ENCODE results near the gene DONSON. TPM values are rescaled to one million over a fixed set of nuclear protein-coding genes. Genes with fewer than 3 reads are reported as not detected.
"Not testable (repeated sequence)": the region's sequence is repeated elsewhere in the genome, so short reads cannot be mapped to it uniquely, and the experiment has no call there.

DONSON gene
- total RNA-seq, 4 donors from 2014 or later: 3.5 to 11.2 (median 5.2) TPM

- H3K9me3 ChIP-seq: no peaks in the 10 kb centered on the region
- H3K27ac ChIP-seq (replicated peaks in 1 of 4): peak overlapping the region in 1 of 4 donors; percentile 33
- no peak for DNase-seq (ENCODE audit: extremely low spot score)
- 83% methylated on average over 7 of the region's 7 CpGs for WGBS
- no peak for TF ChIP-seq EP300 (IDR thresholded peaks at IDR 0.05)
- TF ChIP-seq CTCF (IDR thresholded peaks at IDR 0.05): no peak
- TF ChIP-seq POLR2AphosphoS5 (IDR thresholded peaks at IDR 0.05): peak in 1 of 2 donors; percentile 21
- TF ChIP-seq POLR2A (IDR thresholded peaks at IDR 0.05; ENCODE audit: low read depth): no peak
- intact Hi-C loops (cut with DNase I): no loop called here
- H3K36me3 ChIP-seq: peaks cover 17 to 48% (median 38%) of the 10 kb centered on the region in 4 donors
- no peaks in the 10 kb centered on the region for H3K27me3 ChIP-seq
- no peak overlapping the region for H3K4me3 ChIP-seq
- H3K4me1 ChIP-seq: peaks cover 0 to 20% (median 16%) of the 10 kb centered on the region in 4 donors
Observed at GRCh38 chr21:33578959-33579542, 9.4 kb downstream of the DONSON start.

GRCh38 chr21:33578214-33578613 is 10.3 kb downstream of the DONSON start:
- WGBS: 72% methylated on average over 2 of the region's 2 CpGs
- no peak for TF ChIP-seq POLR2AphosphoS5 (IDR thresholded peaks at IDR 0.05)
- TF ChIP-seq CTCF (IDR thresholded peaks at IDR 0.05): no peak
- TF ChIP-seq EP300 (IDR thresholded peaks at IDR 0.05): no peak
- no peak for TF ChIP-seq POLR2A (IDR thresholded peaks at IDR 0.05; ENCODE audit: low read depth)
- H3K9me3 ChIP-seq: no peaks in the 10 kb centered on the region

GRCh38 chr21:33576741-33577141 is 11.7 kb downstream of the DONSON start:
- intact Hi-C loops (cut with DNase I); H3K4me3 ChIP-seq; H3K9me3 ChIP-seq; H3K27me3 ChIP-seq; H3K27ac ChIP-seq (replicated peaks in 1 of 4); DNase-seq (ENCODE audit: extremely low spot score): not testable (repeated sequence)
- WGBS: 58% methylated on average over 2 of the region's 2 CpGs
- H3K36me3 ChIP-seq: peaks cover 17 to 71% (median 50%) of the 10 kb centered on the region in 4 donors
- H3K4me1 ChIP-seq: peaks cover 5 to 42% (median 38%) of the 10 kb centered on the region in 4 donors

More at GRCh38 chr21:33578214-33578613, 10.3 kb downstream of the DONSON start:
- Histone ChIP-seq H3K4me3 (no peak overlapping the region), H3K4me1 (peaks cover 0 to 28% (median 24%) of the 10 kb centered on the region in 4 donors), H3K36me3 (peaks cover 17 to 56% (median 45%) of the 10 kb centered on the region in 4 donors), H3K27ac (replicated peaks in 1 of 4) (no peak overlapping the region), H3K27me3 (no peaks in the 10 kb centered on the region)
- intact Hi-C loops (cut with DNase I): no loop called here
- no peak for DNase-seq (ENCODE audit: extremely low spot score)

GRCh38 chr21:33572350-33572749 is 16.1 kb downstream of the DONSON start:
- TF ChIP-seq POLR2AphosphoS5 (IDR thresholded peaks at IDR 0.05) (no peak), EP300 (IDR thresholded peaks at IDR 0.05) (no peak), POLR2A (IDR thresholded peaks at IDR 0.05; ENCODE audit: low read depth) (no peak), CTCF (IDR thresholded peaks at IDR 0.05) (no peak)
- peaks cover 46 to 94% (median 76%) of the 10 kb centered on the region in 4 donors for H3K36me3 ChIP-seq

GRCh38 chr21:33569991-33570390 is 18.5 kb downstream of the DONSON start:
- no peak for TF ChIP-seq CTCF (IDR thresholded peaks at IDR 0.05)
- TF ChIP-seq EP300 (IDR thresholded peaks at IDR 0.05): no peak
- TF ChIP-seq POLR2AphosphoS5 (IDR thresholded peaks at IDR 0.05): no peak
- no peak for TF ChIP-seq POLR2A (IDR thresholded peaks at IDR 0.05; ENCODE audit: low read depth)
- H3K27me3 ChIP-seq: no peaks in the 10 kb centered on the region
- no peak overlapping the region for H3K27ac ChIP-seq (replicated peaks in 1 of 4)
- no peak overlapping the region for H3K4me3 ChIP-seq
- intact Hi-C loops (cut with DNase I): no loop called here
- H3K9me3 ChIP-seq: no peaks in the 10 kb centered on the region
- peaks cover 36 to 79% (median 55%) of the 10 kb centered on the region in 4 donors for H3K36me3 ChIP-seq
- H3K4me1 ChIP-seq: peaks cover 5 to 29% (median 28%) of the 10 kb centered on the region in 4 donors
- no peak for DNase-seq (ENCODE audit: extremely low spot score)
- WGBS: 91% methylated on average over 5 of the region's 5 CpGs

More at GRCh38 chr21:33572350-33572749, 16.1 kb downstream of the DONSON start:
- H3K4me1 ChIP-seq: peaks cover 5 to 33% (median 29%) of the 10 kb centered on the region in 4 donors
- H3K27ac ChIP-seq (replicated peaks in 1 of 4): peak overlapping the region in 3 of 4 donors; percentile 21 to 28 (median 25)
- no peaks in the 10 kb centered on the region for H3K27me3 ChIP-seq
- 30% methylated on average over 3 of the region's 3 CpGs for WGBS
- intact Hi-C loops (cut with DNase I): no loop called here
- no peak overlapping the region for H3K4me3 ChIP-seq
- no peak for DNase-seq (ENCODE audit: extremely low spot score)
- H3K9me3 ChIP-seq: no peaks in the 10 kb centered on the region

Measured in esophagus muscularis mucosa (tissue), 4 donors.